ENCODE results near the gene KLF6. TPM values are rescaled to one million over a fixed set of nuclear protein-coding genes. Genes with fewer than 3 reads are reported as not detected.

The KLF6 gene
- polyA plus RNA-seq, 1 experiment, result 47.2 TPM

DNA sequence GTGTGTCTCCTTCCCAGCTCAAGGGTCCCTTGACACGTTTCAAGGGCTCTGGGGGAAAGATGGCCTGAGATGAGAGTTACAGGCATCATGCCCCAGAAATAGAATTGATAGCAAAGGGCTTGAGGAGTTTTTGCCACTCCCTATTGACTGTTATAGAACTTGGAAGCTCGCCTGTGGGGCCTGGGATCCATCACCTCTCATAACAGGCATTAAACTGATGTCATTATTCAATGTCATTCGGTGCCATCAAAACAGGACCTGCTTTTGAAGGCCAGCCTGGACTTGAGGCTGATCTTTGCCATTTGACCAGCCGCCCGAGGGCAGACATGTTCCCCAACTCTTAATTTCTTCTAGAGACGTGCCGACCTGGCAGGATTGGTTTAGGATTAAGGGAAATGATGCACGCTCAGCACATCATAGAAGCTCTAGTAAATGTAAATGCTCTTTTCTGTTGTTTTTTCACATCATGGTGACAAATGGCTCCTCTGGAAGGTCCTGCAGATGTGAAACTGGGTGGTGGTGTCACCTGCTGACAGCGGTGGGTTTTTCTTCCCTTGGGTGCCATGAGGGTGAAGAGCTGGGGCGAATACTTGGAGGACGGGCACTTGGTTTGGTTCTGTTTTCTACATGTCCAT is 16.7 kb upstream of the KLF6 start:
- Histone ChIP-seq H3K9me3 (ENCODE audit: control insufficient read depth, insufficient read depth, low read length) (no peaks in the 10 kb centered on the region), H3K27ac (ENCODE audit: low read depth, low read length) (no peak overlapping the region), H3K4me3 (ENCODE audit: low read depth, low read length) (no peak overlapping the region), H3K27me3 (ENCODE audit: control insufficient read depth, insufficient read depth, low read length) (no peaks in the 10 kb centered on the region)
- no peak for TF ChIP-seq CTCF (IDR thresholded peaks at IDR 0.05; ENCODE audit: low read depth, low read length)
- no peak for DNase-seq (ENCODE audit: low read depth, low spot score)
- ChIA-PET CTCF (no interaction called here), POLR2A (no interaction called here)

GRCh38 chr10:3800586-3800985 is 15.6 kb upstream of the KLF6 start:
- H3K27ac ChIP-seq (ENCODE audit: low read depth, low read length), result no peak overlapping the region
- TF ChIP-seq CTCF (IDR thresholded peaks at IDR 0.05; ENCODE audit: low read depth, low read length), result no peak
- H3K27me3 ChIP-seq (ENCODE audit: control insufficient read depth, insufficient read depth, low read length), result no peaks in the 10 kb centered on the region
- H3K9me3 ChIP-seq (ENCODE audit: control insufficient read depth, insufficient read depth, low read length), result no peaks in the 10 kb centered on the region
- ChIA-PET CTCF (interaction anchor here (0.9 kb wide), 1 partner anchor 603 kb away, joined by 3 read pairs; no protein-coding TSS in a partner anchor), POLR2A (interaction anchor here (1.3 kb wide), 1 partner anchor 15 kb away, joined by 10 read pairs; the partner anchor contains the start of gene KLF6)
- DNase-seq (ENCODE audit: low read depth, low spot score), result no peak
- no peak overlapping the region for H3K4me3 ChIP-seq (ENCODE audit: low read depth, low read length)

DNA sequence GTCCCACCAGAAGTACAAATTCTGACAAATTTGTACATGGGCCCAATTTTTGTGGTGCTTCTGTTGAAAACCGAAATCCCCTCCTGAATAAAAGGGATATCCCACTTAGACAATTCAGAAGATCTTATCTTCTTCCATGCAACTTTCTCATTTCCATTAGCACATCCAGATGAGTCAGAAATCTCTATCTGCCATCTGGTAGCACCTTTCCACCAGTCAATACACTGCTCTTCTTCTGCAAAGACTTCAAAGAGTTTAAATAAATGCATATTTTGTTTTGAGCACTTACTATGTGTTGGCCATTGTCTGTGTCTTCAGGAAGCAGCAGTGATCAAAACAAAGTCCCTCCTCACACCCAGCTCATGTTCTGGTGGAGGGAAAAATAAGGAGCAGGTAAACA is 12.7 kb upstream of the KLF6 start:
- Histone ChIP-seq H3K4me3 (ENCODE audit: low read depth, low read length) (no peak overlapping the region), H3K9me3 (ENCODE audit: control insufficient read depth, insufficient read depth, low read length) (peaks cover 5% of the 10 kb centered on the region), H3K27ac (ENCODE audit: low read depth, low read length) (no peak overlapping the region), H3K27me3 (ENCODE audit: control insufficient read depth, insufficient read depth, low read length) (no peaks in the 10 kb centered on the region)
- no peak for TF ChIP-seq CTCF (IDR thresholded peaks at IDR 0.05; ENCODE audit: low read depth, low read length)
- ChIA-PET POLR2A (no interaction called here), CTCF (no interaction called here)
- no peak for DNase-seq (ENCODE audit: low read depth, low spot score)

DNA sequence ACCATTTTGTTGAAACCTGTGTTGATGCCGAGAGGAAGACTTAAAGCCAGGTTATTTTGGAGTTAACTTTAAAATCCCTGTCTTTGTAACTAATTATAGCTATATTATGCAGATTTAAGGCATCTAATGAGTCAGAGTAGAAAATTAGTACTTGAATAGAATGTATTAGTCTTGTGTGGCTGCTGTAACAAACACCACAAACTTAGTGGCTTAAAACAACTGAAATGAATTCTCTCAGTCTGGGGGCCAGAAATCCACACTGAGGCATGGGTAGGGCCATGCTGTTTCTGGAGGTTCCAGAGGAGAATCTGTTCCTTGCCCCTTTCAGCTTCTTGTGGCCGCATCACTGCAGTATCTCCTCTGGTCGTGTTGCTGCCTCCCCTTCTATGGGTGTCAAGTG is 8.5 kb upstream of the KLF6 start:
- no peak for TF ChIP-seq CTCF (IDR thresholded peaks at IDR 0.05; ENCODE audit: low read depth, low read length)
- peaks cover 5% of the 10 kb centered on the region for H3K9me3 ChIP-seq (ENCODE audit: control insufficient read depth, insufficient read depth, low read length)
- no peak overlapping the region for H3K4me3 ChIP-seq (ENCODE audit: low read depth, low read length)
- no peak overlapping the region for H3K27ac ChIP-seq (ENCODE audit: low read depth, low read length)
- ChIA-PET POLR2A (no interaction called here), CTCF (no interaction called here)
- no peak for DNase-seq (ENCODE audit: low read depth, low spot score)
- H3K27me3 ChIP-seq (ENCODE audit: control insufficient read depth, insufficient read depth, low read length), result no peaks in the 10 kb centered on the region

DNA sequence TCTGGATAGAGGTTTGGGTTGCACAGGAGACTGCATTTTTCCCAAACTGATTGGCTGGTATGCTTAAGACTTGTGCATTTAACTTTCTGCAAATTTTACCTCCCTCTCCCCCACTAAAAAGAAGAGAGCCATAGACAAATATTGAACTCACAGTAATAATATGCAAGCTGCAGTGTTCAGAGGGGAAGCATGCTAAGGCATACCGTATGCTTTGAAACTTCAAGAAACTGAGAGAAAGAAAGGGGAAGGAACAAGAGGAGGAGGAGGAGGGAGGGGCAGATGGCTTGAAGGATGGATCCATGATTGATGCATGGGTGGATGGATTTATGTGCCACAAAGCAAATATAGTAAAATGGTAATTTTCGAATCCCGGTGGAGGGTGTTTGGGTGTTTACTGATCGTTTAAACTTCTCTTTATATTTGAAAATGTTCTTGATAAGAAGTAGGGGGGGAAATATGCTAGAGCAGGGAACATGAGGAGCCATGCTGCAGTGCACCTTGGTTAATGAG is 7.8 kb upstream of the KLF6 start:
- no peak for DNase-seq (ENCODE audit: low read depth, low spot score)
- CTCF ChIA-PET, result no interaction called here
- Histone ChIP-seq H3K9me3 (ENCODE audit: control insufficient read depth, insufficient read depth, low read length) (peaks cover 5% of the 10 kb centered on the region), H3K27ac (ENCODE audit: low read depth, low read length) (no peak overlapping the region), H3K27me3 (ENCODE audit: control insufficient read depth, insufficient read depth, low read length) (no peaks in the 10 kb centered on the region), H3K4me3 (ENCODE audit: low read depth, low read length) (no peak overlapping the region)
- POLR2A ChIA-PET, result no interaction called here
- TF ChIP-seq CTCF (IDR thresholded peaks at IDR 0.05; ENCODE audit: low read depth, low read length), result no peak
